Measurements from ENCODE around the gene ETV3L.
"Not testable (repeated sequence)": the region's sequence is repeated elsewhere in the genome, so short reads cannot be mapped to it uniquely, and the experiment has no call there.

ETV3L gene

DNA sequence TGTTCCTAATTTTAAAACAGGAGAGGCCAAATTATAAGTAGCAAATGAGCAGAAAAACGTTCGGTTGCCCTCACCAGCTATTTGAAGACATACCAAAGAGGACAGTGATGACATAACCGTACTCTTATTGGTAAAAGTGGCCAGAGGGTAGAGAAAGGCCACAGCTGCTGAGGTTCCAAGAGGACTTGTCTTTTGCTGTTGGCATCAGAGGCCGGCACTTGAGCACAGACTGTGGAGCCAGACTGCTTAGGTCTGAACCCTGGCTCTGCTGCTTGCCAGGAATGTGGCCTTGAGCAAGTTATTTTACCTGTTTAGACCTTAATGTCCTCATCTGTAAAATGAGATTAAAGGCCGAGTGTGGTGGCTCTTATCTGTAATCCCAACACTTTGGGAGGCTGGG lies 14.9 kb downstream of the ETV3L start:
- no peak for DNase-seq (ENCODE audit: low spot score)
- ChIA-PET CTCF (interaction anchor here (0.5 to 4.0 kb wide), 2 partner anchors 71 to 107 kb away, joined by 3 to 44 read pairs; no protein-coding TSS in a partner anchor), POLR2A (ENCODE audit: low non-redundant PET) (no interaction called here)
- H3K27ac ChIP-seq: no peak overlapping the region
- TF ChIP-seq, protein P1, sequence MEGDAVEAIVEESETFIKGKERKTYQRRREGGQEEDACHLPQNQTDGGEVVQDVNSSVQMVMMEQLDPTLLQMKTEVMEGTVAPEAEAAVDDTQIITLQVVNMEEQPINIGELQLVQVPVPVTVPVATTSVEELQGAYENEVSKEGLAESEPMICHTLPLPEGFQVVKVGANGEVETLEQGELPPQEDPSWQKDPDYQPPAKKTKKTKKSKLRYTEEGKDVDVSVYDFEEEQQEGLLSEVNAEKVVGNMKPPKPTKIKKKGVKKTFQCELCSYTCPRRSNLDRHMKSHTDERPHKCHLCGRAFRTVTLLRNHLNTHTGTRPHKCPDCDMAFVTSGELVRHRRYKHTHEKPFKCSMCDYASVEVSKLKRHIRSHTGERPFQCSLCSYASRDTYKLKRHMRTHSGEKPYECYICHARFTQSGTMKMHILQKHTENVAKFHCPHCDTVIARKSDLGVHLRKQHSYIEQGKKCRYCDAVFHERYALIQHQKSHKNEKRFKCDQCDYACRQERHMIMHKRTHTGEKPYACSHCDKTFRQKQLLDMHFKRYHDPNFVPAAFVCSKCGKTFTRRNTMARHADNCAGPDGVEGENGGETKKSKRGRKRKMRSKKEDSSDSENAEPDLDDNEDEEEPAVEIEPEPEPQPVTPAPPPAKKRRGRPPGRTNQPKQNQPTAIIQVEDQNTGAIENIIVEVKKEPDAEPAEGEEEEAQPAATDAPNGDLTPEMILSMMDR (conservative IDR thresholded peaks at IDR 0.05; ENCODE audit: low read depth): no peak

DNA sequence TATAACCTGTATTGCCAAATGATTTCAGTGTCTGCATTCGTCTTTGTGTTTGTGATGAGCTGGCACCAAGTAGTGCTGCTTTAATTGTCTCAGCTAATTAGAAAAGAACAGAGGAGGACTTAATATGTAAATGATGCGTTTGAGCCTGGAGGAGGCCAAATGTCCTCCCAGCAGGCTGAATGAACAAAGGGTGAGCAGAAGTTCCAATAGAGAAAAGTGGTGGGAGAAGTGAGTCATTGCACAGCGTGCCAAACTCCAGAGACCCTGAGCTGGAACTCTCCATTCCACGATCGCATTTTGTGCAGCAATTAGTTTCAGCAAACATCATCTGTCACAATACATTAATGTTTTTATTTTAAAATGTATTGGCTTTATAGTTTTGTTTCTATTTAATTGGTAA lies 17.9 kb downstream of the ETV3L start:
- no peak overlapping the region for H3K27ac ChIP-seq
- TF ChIP-seq, protein P1 (conservative IDR thresholded peaks at IDR 0.05; ENCODE audit: low read depth): no peak
- no peak for DNase-seq (ENCODE audit: low spot score)
- ChIA-PET CTCF (interaction anchor here (1.2 kb wide), 1 partner anchor 8 kb away, joined by 4 read pairs; no protein-coding TSS in a partner anchor), POLR2A (ENCODE audit: low non-redundant PET) (no interaction called here)

DNA sequence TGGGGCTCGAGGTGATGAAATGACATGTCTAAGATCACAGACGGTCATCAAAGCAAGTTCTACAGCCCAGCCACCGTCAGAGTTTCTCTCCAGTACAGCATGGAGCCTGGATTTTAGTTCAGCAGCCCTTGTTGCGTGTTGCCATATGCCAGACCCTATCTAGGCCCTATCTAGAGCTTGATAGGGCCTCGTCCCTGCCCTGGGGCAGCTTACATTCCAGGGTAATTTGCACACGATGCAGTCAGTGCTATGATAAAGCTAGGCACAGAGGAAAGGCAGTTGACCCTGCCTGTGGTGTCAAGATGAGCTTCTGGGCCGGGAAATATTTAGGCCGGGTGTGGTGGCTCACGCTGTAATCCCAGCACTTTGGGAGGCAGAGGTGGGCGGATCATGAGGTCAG lies 18.9 kb downstream of the ETV3L start:
- H3K27ac ChIP-seq: no peak overlapping the region
- POLR2A ChIA-PET (ENCODE audit: low non-redundant PET): no interaction called here
- CTCF ChIA-PET: no interaction called here
- no peak for DNase-seq (ENCODE audit: low spot score)
- TF ChIP-seq, protein P1 (conservative IDR thresholded peaks at IDR 0.05; ENCODE audit: low read depth): no peak

DNA sequence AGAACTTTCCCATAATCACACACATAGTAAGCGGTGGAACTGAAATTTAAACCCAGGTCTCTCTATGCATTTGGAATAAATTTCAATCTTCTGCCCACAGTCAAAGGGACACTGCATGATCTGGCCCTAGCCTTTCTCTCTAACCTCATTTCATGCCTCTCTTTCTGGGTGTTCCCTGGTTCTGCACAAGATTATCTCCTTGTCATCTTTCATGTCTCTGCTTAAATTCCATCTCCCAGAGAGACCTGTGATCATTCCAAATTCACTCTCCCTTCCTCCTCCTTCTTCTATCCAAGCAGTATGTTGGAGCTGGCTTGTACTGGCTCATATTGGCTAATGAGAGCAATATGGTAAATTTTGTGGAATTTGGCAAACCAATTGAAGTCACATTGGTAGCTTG lies 22.2 kb downstream of the ETV3L start:
- ChIA-PET POLR2A (ENCODE audit: low non-redundant PET) (no interaction called here), CTCF (no interaction called here)
- no peak overlapping the region for H3K27ac ChIP-seq
- no peak for DNase-seq (ENCODE audit: low spot score)
- TF ChIP-seq, protein P1 (conservative IDR thresholded peaks at IDR 0.05; ENCODE audit: low read depth): no peak

DNA sequence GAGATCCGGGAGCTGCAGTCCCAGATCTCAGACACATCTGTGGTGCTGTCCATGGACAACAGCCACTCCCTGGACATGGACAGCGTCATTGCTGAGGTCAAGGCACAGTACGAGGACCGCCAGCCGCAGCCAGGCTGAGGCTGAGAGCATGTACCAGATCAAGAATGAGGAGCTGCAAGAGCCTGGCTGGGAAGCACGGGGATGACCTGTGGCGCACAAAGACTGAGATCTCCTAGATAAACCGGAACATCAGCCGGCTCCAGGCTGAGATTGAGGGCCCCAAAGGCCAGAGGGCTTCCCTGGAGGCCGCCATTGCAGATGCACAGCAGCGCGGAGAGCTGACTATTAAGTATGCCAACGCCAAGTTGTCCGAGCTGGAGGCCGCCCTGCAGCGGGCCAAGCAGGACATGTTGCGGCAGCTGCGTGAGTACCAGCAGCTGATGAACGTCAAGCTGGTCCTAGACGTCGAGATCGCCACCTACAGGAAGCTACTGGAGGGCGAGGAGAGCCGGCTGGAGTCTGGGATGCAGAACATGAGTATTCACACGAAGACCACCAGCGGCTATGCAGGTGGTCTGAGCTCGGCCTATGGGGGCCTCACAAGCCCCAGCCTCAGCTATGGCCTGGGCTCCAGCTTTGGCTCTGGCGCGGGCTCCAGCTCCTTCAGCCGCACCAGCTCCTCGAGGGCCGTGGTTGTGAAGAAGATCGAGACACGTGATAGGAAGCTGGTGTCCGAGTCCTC lies 25.5 kb downstream of the ETV3L start:
- TF ChIP-seq, protein P1 (conservative IDR thresholded peaks at IDR 0.05; ENCODE audit: low read depth): peak; percentile 38
- POLR2A ChIA-PET (ENCODE audit: low non-redundant PET): no interaction called here
- H3K27ac ChIP-seq: no peak overlapping the region
- DNase-seq (ENCODE audit: low spot score): no peak
- CTCF ChIA-PET: interaction anchor here (0.6 to 1.8 kb wide), 3 partner anchors 16 to 82 kb away, joined by 3 to 5 read pairs (median 4); no protein-coding TSS in a partner anchor

DNA sequence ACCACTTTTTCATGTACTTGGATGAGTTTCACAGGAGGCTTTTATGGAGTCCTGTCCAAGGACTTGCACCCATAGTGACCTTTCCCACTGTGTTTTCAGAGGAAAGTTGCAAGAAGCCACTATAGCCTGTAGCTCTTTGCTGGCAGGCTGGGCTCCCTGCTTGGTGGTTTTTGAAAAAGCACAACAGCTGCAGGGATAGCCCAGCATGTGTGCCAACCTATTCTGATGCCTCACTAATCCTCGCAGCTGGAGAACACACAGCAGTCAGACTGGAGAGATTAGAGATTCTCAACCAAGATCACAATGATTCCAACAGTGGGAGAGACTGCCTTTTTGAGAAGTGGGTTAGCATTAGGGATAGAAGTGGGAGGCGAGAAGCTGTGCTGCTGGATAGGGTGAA lies 30.0 kb downstream of the ETV3L start:
- no peak for DNase-seq (ENCODE audit: low spot score)
- ChIA-PET POLR2A (ENCODE audit: low non-redundant PET) (no interaction called here), CTCF (no interaction called here)
- no peak overlapping the region for H3K27ac ChIP-seq
- TF ChIP-seq, protein P1 (conservative IDR thresholded peaks at IDR 0.05; ENCODE audit: low read depth): no peak

DNA sequence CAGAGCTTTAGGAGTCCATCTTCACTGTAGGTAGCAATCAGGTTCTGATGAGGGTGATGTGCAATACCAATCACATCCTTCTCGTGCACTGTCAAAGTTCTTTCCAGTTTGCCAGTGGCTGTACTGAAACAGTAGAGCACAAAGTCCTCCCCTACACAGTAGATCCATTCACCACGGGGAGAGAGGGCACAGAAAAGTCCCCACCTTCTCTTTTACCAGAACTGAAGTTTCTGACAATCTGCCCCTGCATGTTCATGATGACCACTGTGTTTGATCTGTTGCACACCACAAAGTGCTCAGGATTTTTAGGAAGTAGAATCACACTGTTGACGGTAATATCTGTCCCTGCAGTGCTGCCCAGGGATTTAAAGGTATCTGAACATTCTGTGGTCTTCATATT lies 40.4 kb downstream of the ETV3L start:
- CTCF ChIA-PET; H3K27ac ChIP-seq; DNase-seq (ENCODE audit: low spot score); POLR2A ChIA-PET (ENCODE audit: low non-redundant PET): not testable (repeated sequence)

All from RWPE1 (cell line).